ENCODE measurements around the gene ADAR. TPM values are rescaled to one million over a fixed set of nuclear protein-coding genes. Genes with fewer than 3 reads are reported as not detected.

Gene ADAR
- total and polyA plus RNA-seq, 2 of the 8 experiments (the other 6 are each of a cell fraction or from before 2014, with no cell fraction given) = 125 to 242 TPM

DNA sequence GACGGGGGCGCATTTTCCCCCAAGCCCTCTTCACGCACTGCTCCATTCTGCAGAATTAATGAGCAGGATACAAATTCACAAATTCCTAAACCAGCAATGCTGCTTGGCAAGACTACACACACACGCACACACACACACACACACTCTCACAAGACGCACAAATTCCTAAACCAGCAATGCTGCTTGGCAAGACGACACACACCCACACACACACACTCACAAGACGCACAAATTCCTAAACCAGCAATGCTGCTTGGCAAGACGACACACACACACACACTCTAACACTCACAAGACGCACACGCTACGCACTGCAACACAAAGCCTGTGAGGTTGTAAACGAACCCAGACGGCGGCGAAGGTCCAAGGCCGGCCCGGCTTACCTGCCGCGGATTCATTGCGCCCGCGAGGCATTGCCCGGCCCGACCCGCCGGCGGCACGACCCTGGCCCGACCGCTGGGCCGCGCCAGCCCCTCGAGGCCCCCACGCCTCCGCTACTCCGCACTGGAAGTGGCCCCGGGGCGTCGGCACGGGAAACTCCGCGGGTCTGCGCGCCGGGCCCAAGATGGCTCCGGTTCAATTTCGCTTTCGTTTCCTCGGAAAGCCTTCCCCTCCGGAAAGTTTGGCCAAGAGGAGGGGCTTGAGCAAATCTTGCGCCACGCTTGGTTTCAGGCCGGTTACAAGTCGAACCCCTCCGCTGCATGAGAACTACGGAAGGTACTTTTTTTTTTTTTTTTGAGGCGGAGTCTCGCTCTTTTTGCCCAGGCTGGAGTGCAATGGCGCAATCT is at the start of gene ADAR (continued):
- 0 out of 2 replicates have a peak, but pooled peaks have one; percentile 38 for TF ChIP-seq SP1 (IDR thresholded peaks at IDR 0.05; ENCODE audit: low read depth, low read length)
- TF ChIP-seq CHD1 (IDR thresholded peaks at IDR 0.05; ENCODE audit: low read depth, low read length) = no peak; the same call in 1 of the 2 replicates
- TF ChIP-seq FOSL1 (IDR thresholded peaks at IDR 0.05; ENCODE audit: insufficient read depth, low read depth, low read length) = no peak
- no peak for TF ChIP-seq BRCA1 (IDR thresholded peaks at IDR 0.05; ENCODE audit: low read depth, low read length)
- peak; percentile 64; the same call in 1 of the 2 replicates for TF ChIP-seq TAF1 (IDR thresholded peaks at IDR 0.05; ENCODE audit: low read depth, low read length)
- no peak for TF ChIP-seq CBX5 (IDR thresholded peaks at IDR 0.05; ENCODE audit: low read depth, low read length)
- peak; percentile 17; the same call in 1 of the 2 replicates for TF ChIP-seq SP4 (IDR thresholded peaks at IDR 0.05; ENCODE audit: low read length)
- peak; percentile 70 for TF ChIP-seq TEAD4 (IDR thresholded peaks at IDR 0.05; ENCODE audit: low read depth, low read length)
- peak; percentile 47 for TF ChIP-seq TAF7 (optimal IDR thresholded peaks at IDR 0.05; ENCODE audit: borderline replicate concordance, low read depth, low read length)
- no peak for TF ChIP-seq ZNF274 (IDR thresholded peaks at IDR 0.05; ENCODE audit: borderline replicate concordance, extremely low read depth, low read length)
- no peak for TF ChIP-seq KDM4A (IDR thresholded peaks at IDR 0.05; ENCODE audit: low read depth, low read length, severe bottlenecking)
- TF ChIP-seq RNF2 (IDR thresholded peaks at IDR 0.05; ENCODE audit: borderline replicate concordance, low read depth, low read length, missing control alignments, poor library complexity, severe bottlenecking) = no peak
- no peak for TF ChIP-seq SIRT6 (IDR thresholded peaks at IDR 0.05; ENCODE audit: low read length)
- no peak for TF ChIP-seq MAFK (IDR thresholded peaks at IDR 0.05; ENCODE audit: low read depth, low read length)
- no peak for TF ChIP-seq ATF2 (IDR thresholded peaks at IDR 0.05; ENCODE audit: low read length)
- TF ChIP-seq EZH2 (IDR thresholded peaks at IDR 0.05; ENCODE audit: low read depth, low read length, severe bottlenecking) = no peak
- peak; percentile 42 to 76; a peak in 2 of 4 replicates for TF ChIP-seq SIN3A (conservative IDR thresholded peaks at IDR 0.05 in 1 of 2, IDR thresholded peaks at IDR 0.05 in 1 of 2; ENCODE audit: low read depth in 1 of 2, low read length in 2 of 2)
- TF ChIP-seq RAD21 (IDR thresholded peaks at IDR 0.05 in 1 of 2, conservative IDR thresholded peaks at IDR 0.05 in 1 of 2; ENCODE audit: low read depth in 2 of 2, low read length in 2 of 2) = no peak
- TF ChIP-seq JUN (IDR thresholded peaks at IDR 0.05; ENCODE audit: low read depth, low read length) = no peak
- peak; percentile 50 for TF ChIP-seq CHD2 (IDR thresholded peaks at IDR 0.05; ENCODE audit: low read length)
- no peak for TF ChIP-seq EP300 (IDR thresholded peaks at IDR 0.05; ENCODE audit: borderline replicate concordance in 1 of 2, low read depth in 2 of 2, low read length in 2 of 2)
